Activated CD8-positive, alpha-beta memory T cell treated with anti-CD3 and anti-CD28 coated beads, Interleukin-2, amount 10 ng/mL, durations not matched to agents 7 days and 5 days (primary cell): ENCODE results near the gene BMX. TPM values are rescaled to one million over a fixed set of nuclear protein-coding genes. Genes with fewer than 3 reads are reported as not detected.

Source experiments
- ATAC-seq: fragments of 150-1000 bp; cut with Tn5 transposase; one replicate; pipeline ENCODE4 v1.10.0; 2021; ENCODE audit warnings: moderate library complexity
- CTCF ChIA-PET: fragments of 350-600 bp; sonication (Branson Sonifier 250); formaldehyde crosslinking; loops from one replicate; lab custom pipeline; 2021; ENCODE audit warnings: antibody characterized with exemption; lab: Charles Lee
- DNase-seq: peaks from one replicate; pipeline ENCODE4 v3.0.0-alpha.2; 2020
- H3K27ac Mint-ChIP-seq: one replicate; pipeline ENCODE4 v1.8.0; 2021; ENCODE audit warnings: mild to moderate bottlenecking, mixed read lengths
- H3K27me3 Mint-ChIP-seq: one replicate; pipeline ENCODE4 v1.8.0; 2021; ENCODE audit warnings: mixed read lengths
- H3K36me3 Mint-ChIP-seq: one replicate; pipeline ENCODE4 v1.8.0; 2021; ENCODE audit warnings: mild to moderate bottlenecking, mixed read lengths
- H3K4me1 Mint-ChIP-seq: one replicate; pipeline ENCODE4 v1.8.0; 2021; ENCODE audit warnings: mixed read lengths
- H3K4me3 Mint-ChIP-seq: one replicate; pipeline ENCODE4 v1.8.0; 2021; ENCODE audit warnings: mild to moderate bottlenecking, moderate library complexity, mixed read lengths
- H3K9me3 Mint-ChIP-seq: one replicate; pipeline ENCODE4 v1.8.0; 2022; ENCODE audit warnings: low read depth, mixed read lengths
- total RNA-seq, 2 experiments: library from RNA; stranded (reverse); gene quantifications; one replicate each; pipeline ENCODE4 v1.2.3, GENCODE V29; 2021

BMX gene
- total RNA-seq, result not detected

GRCh38 chrX:15500497-15500966 is at the start of gene BMX:
BMX (plus strand) TSS chrX:15500807; CDS start chrX:15508354, 7,547 bp downstream.
- CTCF ChIA-PET, result interaction anchor here (1.3 kb wide), 1 partner anchor 148 kb away, joined by 4 read pairs; no protein-coding TSS in a partner anchor
- Mint-ChIP-seq H3K9me3 (no peaks in the 10 kb centered on the region), H3K27ac (no peak within 1 kb of the TSS), H3K4me1 (peaks cover 4% of the 10 kb centered on the region), H3K27me3 (peaks cover 26% of the 10 kb centered on the region), H3K4me3 (no peak within 1 kb of the TSS), H3K36me3 (no peaks in the 10 kb centered on the region)
- ATAC-seq, result no peak
- DNase-seq, result no peak

- CTCF ChIA-PET, result no interaction called here
- H3K9me3 Mint-ChIP-seq, result no peaks in the 10 kb centered on the region
- no peak overlapping the region for H3K4me3 Mint-ChIP-seq
- DNase-seq, result no peak
- no peaks in the 10 kb centered on the region for H3K27me3 Mint-ChIP-seq
- no peaks in the 10 kb centered on the region for H3K36me3 Mint-ChIP-seq
- no peak overlapping the region for H3K27ac Mint-ChIP-seq
- ATAC-seq, result no peak
- H3K4me1 Mint-ChIP-seq, result no peaks in the 10 kb centered on the region
Observed at GRCh38 chrX:15451913-15452312, 48.7 kb upstream of the BMX start.

- Mint-ChIP-seq H3K36me3 (no peaks in the 10 kb centered on the region), H3K27me3 (peaks cover 7% of the 10 kb centered on the region), H3K4me3 (no peak overlapping the region), H3K27ac (no peak overlapping the region), H3K9me3 (no peaks in the 10 kb centered on the region), H3K4me1 (no peaks in the 10 kb centered on the region)
- no peak for ATAC-seq
- CTCF ChIA-PET, result no interaction called here
- no peak for DNase-seq
Observed at GRCh38 chrX:15464704-15465103, 35.9 kb upstream of the BMX start.

GRCh38 chrX:15465347-15465746 is 35.3 kb upstream of the BMX start:
- H3K27me3 Mint-ChIP-seq, result peaks cover 7% of the 10 kb centered on the region
- no peak for DNase-seq

GRCh38 chrX:15465896-15466651 is 34.5 kb upstream of the BMX start:
- H3K27ac Mint-ChIP-seq, result no peak overlapping the region
- H3K36me3 Mint-ChIP-seq, result no peaks in the 10 kb centered on the region
- no peak for DNase-seq
- H3K4me1 Mint-ChIP-seq, result peaks cover under 1% of the 10 kb centered on the region
- ATAC-seq, result no peak
- no peaks in the 10 kb centered on the region for H3K9me3 Mint-ChIP-seq
- H3K27me3 Mint-ChIP-seq, result peaks cover 7% of the 10 kb centered on the region
- CTCF ChIA-PET, result interaction anchor here (0.7 to 2.9 kb wide), 2 partner anchors 9 to 166 kb away, joined by 4 to 13 read pairs; no protein-coding TSS in a partner anchor
- H3K4me3 Mint-ChIP-seq, result no peak overlapping the region

More at GRCh38 chrX:15465347-15465746, 35.3 kb upstream of the BMX start:
- CTCF ChIA-PET, result no interaction called here
- ATAC-seq, result no peak
- no peak overlapping the region for H3K4me3 Mint-ChIP-seq
- H3K27ac Mint-ChIP-seq, result no peak overlapping the region
- H3K4me1 Mint-ChIP-seq, result no peaks in the 10 kb centered on the region
- no peaks in the 10 kb centered on the region for H3K9me3 Mint-ChIP-seq
- H3K36me3 Mint-ChIP-seq, result no peaks in the 10 kb centered on the region

GRCh38 chrX:15468036-15468435 is 32.6 kb upstream of the BMX start:
- Mint-ChIP-seq H3K9me3 (no peaks in the 10 kb centered on the region), H3K36me3 (no peaks in the 10 kb centered on the region), H3K4me1 (peaks cover 2% of the 10 kb centered on the region), H3K27ac (no peak overlapping the region), H3K4me3 (no peak overlapping the region), H3K27me3 (peaks cover 7% of the 10 kb centered on the region)
- no peak for DNase-seq
- CTCF ChIA-PET, result interaction anchor here (0.5 to 2.9 kb wide), 5 partner anchors 25 to 500 kb away, joined by 3 to 13 read pairs (median 3); partner anchors contain the start of gene PIR
- no peak for ATAC-seq

GRCh38 chrX:15469613-15470012 is 31.0 kb upstream of the BMX start:
- ATAC-seq (no peak), DNase-seq (no peak)
- CTCF ChIA-PET, result interaction anchor here (0.6 to 1.0 kb wide), 2 partner anchors 116 to 122 kb away, joined by 3 read pairs; no protein-coding TSS in a partner anchor
- peaks cover 2% of the 10 kb centered on the region for H3K4me1 Mint-ChIP-seq
- H3K36me3 Mint-ChIP-seq, result no peaks in the 10 kb centered on the region
- no peak overlapping the region for H3K4me3 Mint-ChIP-seq
- H3K27ac Mint-ChIP-seq, result no peak overlapping the region
- H3K9me3 Mint-ChIP-seq, result no peaks in the 10 kb centered on the region
- peaks cover 4% of the 10 kb centered on the region for H3K27me3 Mint-ChIP-seq

- H3K4me1 Mint-ChIP-seq, result peaks cover 2% of the 10 kb centered on the region
- H3K9me3 Mint-ChIP-seq, result no peaks in the 10 kb centered on the region
- no peaks in the 10 kb centered on the region for H3K36me3 Mint-ChIP-seq
- peak; percentile 76 for ATAC-seq
- no peak overlapping the region for H3K4me3 Mint-ChIP-seq
- no peak overlapping the region for H3K27ac Mint-ChIP-seq
- peak; percentile 66 for DNase-seq
- H3K27me3 Mint-ChIP-seq, result no peaks in the 10 kb centered on the region
- CTCF ChIA-PET, result interaction anchor here (1.5 to 1.8 kb wide), 2 partner anchors 25 to 171 kb away, joined by 5 read pairs; no protein-coding TSS in a partner anchor
Observed at GRCh38 chrX:15471028-15471427, 29.6 kb upstream of the BMX start.

GRCh38 chrX:15472531-15472930 is 28.1 kb upstream of the BMX start:
- Mint-ChIP-seq H3K27ac (no peak overlapping the region), H3K4me1 (peaks cover 2% of the 10 kb centered on the region), H3K9me3 (no peaks in the 10 kb centered on the region), H3K36me3 (no peaks in the 10 kb centered on the region), H3K4me3 (no peak overlapping the region), H3K27me3 (no peaks in the 10 kb centered on the region)
- CTCF ChIA-PET, result no interaction called here
- DNase-seq (no peak), ATAC-seq (no peak)

GRCh38 chrX:15474028-15474427 is 26.6 kb upstream of the BMX start:
- Mint-ChIP-seq H3K9me3 (no peaks in the 10 kb centered on the region), H3K4me3 (no peak overlapping the region), H3K27me3 (no peaks in the 10 kb centered on the region), H3K4me1 (peaks cover 2% of the 10 kb centered on the region), H3K27ac (no peak overlapping the region), H3K36me3 (no peaks in the 10 kb centered on the region)
- no peak for ATAC-seq
- CTCF ChIA-PET, result no interaction called here
- DNase-seq, result no peak

GRCh38 chrX:15475021-15475420 is 25.6 kb upstream of the BMX start:
- H3K36me3 Mint-ChIP-seq, result no peaks in the 10 kb centered on the region
- CTCF ChIA-PET, result interaction anchor here (0.8 kb wide), 1 partner anchor 9 kb away, joined by 4 read pairs; no protein-coding TSS in a partner anchor
- H3K27ac Mint-ChIP-seq, result no peak overlapping the region
- H3K27me3 Mint-ChIP-seq, result no peaks in the 10 kb centered on the region
- no peak overlapping the region for H3K4me3 Mint-ChIP-seq
- ATAC-seq (no peak), DNase-seq (no peak)
- no peaks in the 10 kb centered on the region for H3K9me3 Mint-ChIP-seq
- H3K4me1 Mint-ChIP-seq, result peaks cover 2% of the 10 kb centered on the region

- ATAC-seq (no peak), DNase-seq (no peak)
- no peaks in the 10 kb centered on the region for H3K36me3 Mint-ChIP-seq
- no peaks in the 10 kb centered on the region for H3K9me3 Mint-ChIP-seq
- no peak overlapping the region for H3K4me3 Mint-ChIP-seq
- H3K27me3 Mint-ChIP-seq, result no peaks in the 10 kb centered on the region
- no peak overlapping the region for H3K27ac Mint-ChIP-seq
- CTCF ChIA-PET, result no interaction called here
- H3K4me1 Mint-ChIP-seq, result peaks cover 2% of the 10 kb centered on the region
Observed at GRCh38 chrX:15475486-15475885, 25.1 kb upstream of the BMX start.

GRCh38 chrX:15483891-15484290 is 16.7 kb upstream of the BMX start:
- H3K36me3 Mint-ChIP-seq, result no peaks in the 10 kb centered on the region
- no peaks in the 10 kb centered on the region for H3K4me1 Mint-ChIP-seq
- CTCF ChIA-PET, result no interaction called here
- H3K4me3 Mint-ChIP-seq, result no peak overlapping the region
- peaks cover 4% of the 10 kb centered on the region for H3K27me3 Mint-ChIP-seq
- H3K27ac Mint-ChIP-seq, result no peak overlapping the region
- ATAC-seq, result no peak
- H3K9me3 Mint-ChIP-seq, result no peaks in the 10 kb centered on the region
- DNase-seq, result no peak

GRCh38 chrX:15492469-15492868 is 8.1 kb upstream of the BMX start:
- ATAC-seq (no peak), DNase-seq (no peak)
- H3K27ac Mint-ChIP-seq, result peak overlapping the region; percentile 75
- peaks cover 5% of the 10 kb centered on the region for H3K36me3 Mint-ChIP-seq
- peak overlapping the region; percentile 76 for H3K4me3 Mint-ChIP-seq
- no peaks in the 10 kb centered on the region for H3K27me3 Mint-ChIP-seq
- H3K4me1 Mint-ChIP-seq, result peaks cover 13% of the 10 kb centered on the region
- no peaks in the 10 kb centered on the region for H3K9me3 Mint-ChIP-seq
- CTCF ChIA-PET, result interaction anchor here (1.5 to 2.2 kb wide), 3 partner anchors 10 to 73 kb away, joined by 4 to 5 read pairs (median 4); no protein-coding TSS in a partner anchor
